GM23248 (cell line): ENCODE measurements around the gene ROS1. TPM values are rescaled to one million over a fixed set of nuclear protein-coding genes. Genes with fewer than 3 reads are reported as not detected.

ENCODE experiments used
- DNase-seq: peaks from one replicate; pipeline ENCODE4 v3.0.0-alpha.2; 2015
- H2AFZ ChIP-seq: fragments of 200-600 bp; sonication (generic); 2 replicates; pipeline ENCODE4 v1.6.1; 2016; ENCODE audit warnings: antibody characterized with exemption
- H3F3A ChIP-seq: fragments of 200-600 bp; sonication (generic); 2 replicates; pipeline ENCODE4 v1.6.1; 2016; ENCODE audit warnings: mild to moderate bottlenecking, antibody characterized with exemption, mixed run types; ENCODE audit not compliant: insufficient read depth
- H3K27ac ChIP-seq: fragments of 200-600 bp; sonication (generic); 2 replicates; pipeline ENCODE4 v1.5.1; 2016; ENCODE audit warnings: mild to moderate bottlenecking
- H3K27me3 ChIP-seq: fragments of 200-600 bp; sonication (generic); replicated peaks from 2 replicates; pipeline ENCODE4 v1.6.1; 2016; ENCODE audit warnings: mild to moderate bottlenecking; ENCODE audit not compliant: insufficient read depth
- H3K36me3 ChIP-seq: fragments of 200-600 bp; sonication (generic); 2 replicates; pipeline ENCODE4 v1.6.1; 2016; ENCODE audit warnings: low read depth, mild to moderate bottlenecking
- H3K4me1 ChIP-seq: fragments of 200-600 bp; sonication (generic); 2 replicates; pipeline ENCODE4 v1.6.1; 2016; ENCODE audit warnings: mild to moderate bottlenecking; ENCODE audit not compliant: insufficient read depth
- H3K4me2 ChIP-seq: fragments of 200-600 bp; sonication (generic); one replicate; pipeline ENCODE4 v1.6.1; 2016; ENCODE audit warnings: mild to moderate bottlenecking; ENCODE audit not compliant: unreplicated experiment
- H3K4me3 ChIP-seq: fragments of 200-600 bp; sonication (generic); 2 replicates; pipeline ENCODE4 v1.5.1; 2016; ENCODE audit warnings: mild to moderate bottlenecking
- H3K79me2 ChIP-seq: fragments of 200-600 bp; sonication (generic); 2 replicates; pipeline ENCODE4 v1.6.1; 2016; ENCODE audit warnings: mild to moderate bottlenecking; ENCODE audit not compliant: insufficient read depth
- H3K9ac ChIP-seq: fragments of 200-600 bp; sonication (generic); 2 replicates; pipeline ENCODE4 v1.6.1; 2016; ENCODE audit warnings: mild to moderate bottlenecking
- H3K9me2 ChIP-seq: fragments of 200-600 bp; sonication (generic); 2 replicates; pipeline ENCODE4 v1.6.1; 2016; ENCODE audit warnings: mixed run types, mild to moderate bottlenecking, moderate library complexity; ENCODE audit not compliant: insufficient read depth
- H3K9me3 ChIP-seq: fragments of 200-600 bp; sonication (generic); one replicate; pipeline ENCODE4 v1.6.1; 2017; ENCODE audit warnings: low read depth
- H4K20me1 ChIP-seq: fragments of 200-600 bp; sonication (generic); 2 replicates; pipeline ENCODE4 v1.6.0; 2016; ENCODE audit not compliant: insufficient read depth
- EZH2 ChIP-seq: fragments of 200-600 bp; sonication (generic); IDR thresholded peaks from 2 replicates; pipeline ENCODE4 v1.6.1; 2018; ENCODE audit warnings: antibody characterized with exemption, mild to moderate bottlenecking; ENCODE audit not compliant: insufficient read depth, poor library complexity, severe bottlenecking
- EZH2phosphoT487 ChIP-seq: fragments of 200-600 bp; sonication (generic); IDR thresholded peaks from 2 replicates; pipeline ENCODE4 v1.6.1; 2018; ENCODE audit warnings: antibody characterized with exemption, moderate library complexity, mild to moderate bottlenecking, low read depth; ENCODE audit not compliant: insufficient read depth
- WGBS, 2 experiments: methylation state at CpG; one replicate each; pipeline ENCODE4 v1.1.6; 2015 to 2017; ENCODE audit warnings: low lambda C conversion rate in 2 of 2, low coverage in 1 of 2; ENCODE audit errors: missing lambda C conversion rate in 2 of 2; 5-methylcytosine and 5-hydroxymethylcytosine counted together
- in situ Hi-C: fragments of 300-500 bp; cut with MboI; formaldehyde crosslinking; loops from 2 replicates; pipeline ENCODE4 v1.15.0; 2020
- polyA plus RNA-seq: library from polyadenylated mRNA; unstranded; fragments of >200 nt; fragmentation: Nextera tagmentation; extraction: Ambion mirVana; gene quantifications from 2 replicates; pipeline ENCODE4 v1.2.1, GENCODE V29; 2016
- total RNA-seq: library from RNA; depleted of rRNA; stranded (reverse); fragments of >200 nt; shearing (Covaris generic); gene quantifications from 2 replicates; pipeline ENCODE4 v1.2.3, GENCODE V29; 2014

Gene ROS1
- total and polyA plus RNA-seq, 2 experiments from 2014 or later: 0.20 to 0.43 TPM

DNA sequence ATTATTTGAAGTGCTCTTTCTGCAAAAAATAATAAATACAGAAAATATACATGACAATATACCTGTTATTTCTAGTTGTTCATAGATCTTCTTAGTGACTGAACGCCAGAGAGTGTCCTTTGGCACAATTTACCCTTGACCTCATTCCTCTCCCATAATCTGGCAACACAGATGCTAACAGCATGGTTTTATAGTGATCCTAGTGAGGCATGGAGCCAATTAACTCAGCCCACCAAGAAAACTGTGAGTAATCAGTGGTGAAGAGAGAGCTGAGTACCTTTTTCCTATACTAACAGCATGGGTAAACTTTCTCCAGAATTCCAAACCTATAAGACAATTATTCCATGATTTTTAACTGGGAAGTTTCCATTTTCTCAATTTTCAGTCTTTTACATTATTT, 99.3 kb downstream of the ROS1 start:
- Histone ChIP-seq H3K4me1 (no peaks in the 10 kb centered on the region), H3K79me2 (no peaks in the 10 kb centered on the region), H3K36me3 (no peaks in the 10 kb centered on the region), H3F3A (no peaks in the 10 kb centered on the region), H4K20me1 (no peaks in the 10 kb centered on the region), H3K9me3 (no peaks in the 10 kb centered on the region), H3K27ac (no peak overlapping the region), H3K4me2 (no peak overlapping the region), H3K27me3 (no peaks in the 10 kb centered on the region), H2AFZ (no peak overlapping the region), H3K9ac (no peak overlapping the region), H3K9me2 (no peaks in the 10 kb centered on the region), H3K4me3 (no peak overlapping the region)
- WGBS, 2 experiments: 6 to 13% methylated on average over 1 of the region's 1 CpG
- in situ Hi-C loops: no loop called here
- TF ChIP-seq EZH2: no peak
- TF ChIP-seq EZH2phosphoT487: no peak
- DNase-seq: peak; percentile 21

GRCh38 chr6:117317261-117317660, 108.5 kb downstream of the ROS1 start:
- Histone ChIP-seq H3K9me2 (no peaks in the 10 kb centered on the region), H3K4me3 (no peak overlapping the region), H4K20me1 (no peaks in the 10 kb centered on the region), H3K27ac (no peak overlapping the region), H3K4me2 (no peak overlapping the region), H3K27me3 (no peaks in the 10 kb centered on the region), H3K79me2 (no peaks in the 10 kb centered on the region), H3K9ac (no peak overlapping the region), H3K4me1 (no peaks in the 10 kb centered on the region), H3K9me3 (no peaks in the 10 kb centered on the region), H3K36me3 (no peaks in the 10 kb centered on the region), H2AFZ (no peak overlapping the region), H3F3A (no peaks in the 10 kb centered on the region)
- in situ Hi-C loops: no loop called here
- DNase-seq: peak; percentile 32
- WGBS, 2 experiments: 32 to 37% methylated on average over 4 of the region's 4 CpGs
- TF ChIP-seq EZH2phosphoT487 (no peak), EZH2 (no peak)

DNA sequence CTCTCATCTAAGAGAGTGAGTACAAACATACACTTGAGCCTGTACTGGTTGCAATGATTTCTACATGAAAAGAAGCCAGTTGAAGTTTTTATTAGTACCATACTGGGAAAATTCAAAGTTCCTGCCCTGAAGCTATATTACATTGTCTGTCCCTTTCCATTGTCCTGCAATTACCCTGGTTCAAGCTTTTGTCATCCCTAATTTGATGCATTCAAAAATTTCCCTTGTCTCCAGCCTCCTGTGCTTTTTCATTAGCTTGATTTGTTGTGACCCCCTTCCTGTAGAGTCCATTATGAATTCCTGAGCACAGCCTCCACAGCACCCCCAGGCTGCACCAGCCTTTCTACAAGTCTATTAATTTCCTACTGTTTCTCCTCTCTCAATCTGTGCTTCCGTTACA, 114.0 kb downstream of the ROS1 start:
- Histone ChIP-seq H3K79me2 (no peaks in the 10 kb centered on the region), H4K20me1 (no peaks in the 10 kb centered on the region), H2AFZ (no peak overlapping the region), H3K4me2 (no peak overlapping the region), H3K4me3 (no peak overlapping the region), H3K27me3 (no peaks in the 10 kb centered on the region), H3K9ac (no peak overlapping the region), H3K4me1 (no peaks in the 10 kb centered on the region), H3K27ac (no peak overlapping the region), H3K9me2 (no peaks in the 10 kb centered on the region), H3F3A (no peaks in the 10 kb centered on the region), H3K9me3 (no peaks in the 10 kb centered on the region), H3K36me3 (no peaks in the 10 kb centered on the region)
- WGBS, 2 experiments: 86 to 100% methylated on average over 1 of the region's 1 CpG
- no peak for DNase-seq
- TF ChIP-seq EZH2 (no peak), EZH2phosphoT487 (no peak)
- in situ Hi-C loops: no loop called here

- TF ChIP-seq EZH2: no peak
- TF ChIP-seq EZH2phosphoT487: no peak
- Histone ChIP-seq H3K9me3 (no peaks in the 10 kb centered on the region), H3K27me3 (no peaks in the 10 kb centered on the region), H2AFZ (no peak overlapping the region), H3K36me3 (no peaks in the 10 kb centered on the region), H3K4me1 (no peaks in the 10 kb centered on the region), H3K4me2 (no peak overlapping the region), H3F3A (no peaks in the 10 kb centered on the region), H4K20me1 (no peaks in the 10 kb centered on the region), H3K9ac (no peak overlapping the region), H3K9me2 (no peaks in the 10 kb centered on the region), H3K4me3 (no peak overlapping the region), H3K27ac (no peak overlapping the region), H3K79me2 (no peaks in the 10 kb centered on the region)
- 44% methylated on average over 3 of the region's 3 CpGs for WGBS, 2 experiments
- in situ Hi-C loops: no loop called here
- no peak for DNase-seq
These were observed 114.4 kb downstream of the ROS1 start for GRCh38 chr6:117311310-117311709.

DNA sequence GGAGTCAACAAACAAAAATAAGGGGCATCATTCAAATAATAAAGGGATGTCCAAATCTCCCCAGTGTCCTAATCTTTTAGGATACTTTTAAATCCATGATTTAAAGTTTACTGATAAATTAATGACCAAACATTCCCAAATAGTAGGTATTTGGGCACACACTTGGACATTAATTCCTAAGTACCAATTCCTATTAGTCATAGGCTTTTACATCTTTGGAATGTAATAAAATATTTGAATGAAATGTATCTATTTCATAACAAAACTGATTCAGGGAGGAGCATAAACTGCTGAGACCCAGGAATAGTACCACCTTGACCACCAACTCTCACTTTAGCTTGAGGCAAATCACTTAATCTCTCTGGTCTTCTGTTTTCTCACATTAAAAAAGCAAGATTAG, 116.1 kb downstream of the ROS1 start:
- no peaks in the 10 kb centered on the region for H3K9me3 ChIP-seq
- H2AFZ ChIP-seq: no peak overlapping the region
- TF ChIP-seq EZH2: no peak
- no peak for TF ChIP-seq EZH2phosphoT487
- H3K27ac ChIP-seq: no peak overlapping the region
- no peaks in the 10 kb centered on the region for H3K79me2 ChIP-seq
- H3K9me2 ChIP-seq: no peaks in the 10 kb centered on the region
- H3K9ac ChIP-seq: no peak overlapping the region
- no peaks in the 10 kb centered on the region for H3K27me3 ChIP-seq
- no peaks in the 10 kb centered on the region for H3K4me1 ChIP-seq
- no peaks in the 10 kb centered on the region for H3K36me3 ChIP-seq
- no peaks in the 10 kb centered on the region for H4K20me1 ChIP-seq
- in situ Hi-C loops: no loop called here
- H3K4me3 ChIP-seq: no peak overlapping the region
- DNase-seq: peak; percentile 5
- no peaks in the 10 kb centered on the region for H3F3A ChIP-seq
- H3K4me2 ChIP-seq: no peak overlapping the region
